GM23338 (cell line): ENCODE results near the gene CHST14. TPM values are rescaled to one million over a fixed set of nuclear protein-coding genes. Genes with fewer than 3 reads are reported as not detected.

Source experiments
- ATAC-seq: fragments of 200-7000 bp; cut with Tn5 transposase; 3 replicates; pipeline ENCODE4 v1.9.1; 2020
- DNase-seq: peaks from one replicate; pipeline ENCODE4 v3.0.0-alpha.2; 2015; ENCODE audit warnings: low spot score
- H2AFZ ChIP-seq: fragments of 200-600 bp; sonication (generic); 2 replicates; pipeline ENCODE4 v1.8.0; 2016; ENCODE audit warnings: antibody characterized with exemption, mild to moderate bottlenecking, moderate library complexity
- H3F3A ChIP-seq: fragments of 200-600 bp; sonication (generic); replicated peaks from 2 replicates; pipeline ENCODE4 v1.8.0; 2017; ENCODE audit warnings: antibody characterized with exemption, mixed run types, low read depth
- H3K27ac ChIP-seq: fragments of 200-600 bp; sonication (generic); 2 replicates; pipeline ENCODE4 v1.6.1; 2016; ENCODE audit warnings: low read depth
- H3K27me3 ChIP-seq: fragments of 200-600 bp; sonication (generic); 2 replicates; pipeline ENCODE4 v1.8.0; 2016; ENCODE audit warnings: mild to moderate bottlenecking, mixed run types, moderate library complexity; ENCODE audit not compliant: insufficient read depth
- H3K36me3 ChIP-seq: fragments of 200-600 bp; sonication (generic); 2 replicates; pipeline ENCODE4 v1.8.0; 2016; ENCODE audit warnings: mild to moderate bottlenecking; ENCODE audit not compliant: insufficient read depth
- H3K4me1 ChIP-seq: fragments of 200-600 bp; sonication (generic); 2 replicates; pipeline ENCODE4 v1.8.0; 2016; ENCODE audit warnings: mild to moderate bottlenecking, moderate library complexity; ENCODE audit not compliant: insufficient read depth
- H3K4me2 ChIP-seq: fragments of 200-600 bp; sonication (generic); 2 replicates; pipeline ENCODE4 v1.7.1; 2017; ENCODE audit warnings: mixed run types
- H3K4me3 ChIP-seq: fragments of 200-600 bp; sonication (generic); 2 replicates; pipeline ENCODE4 v1.6.1; 2016; ENCODE audit warnings: mixed run types
- H3K79me2 ChIP-seq: fragments of 200-600 bp; sonication (generic); replicated peaks from 2 replicates; pipeline ENCODE4 v1.8.0; 2017; ENCODE audit warnings: mild to moderate bottlenecking; ENCODE audit not compliant: insufficient read depth
- H3K9me2 ChIP-seq: fragments of 200-600 bp; sonication (generic); 2 replicates; pipeline ENCODE4 v1.8.0; 2017; ENCODE audit not compliant: insufficient read depth
- H4K20me1 ChIP-seq: fragments of 200-600 bp; sonication (generic); replicated peaks from 2 replicates; pipeline ENCODE4 v1.8.0; 2017; ENCODE audit warnings: mild to moderate bottlenecking; ENCODE audit not compliant: insufficient read depth
- H3K27ac Mint-ChIP-seq: 2 replicates; pipeline ENCODE4 v1.8.0; 2020; ENCODE audit warnings: inconsistent platforms, mild to moderate bottlenecking, moderate library complexity, mixed read lengths
- H3K27me3 Mint-ChIP-seq: 3 replicates; pipeline ENCODE4 v1.8.0; 2022; ENCODE audit warnings: low read depth, mild to moderate bottlenecking, moderate library complexity, mixed read lengths, inconsistent platforms; ENCODE audit not compliant: insufficient read depth, poor library complexity
- H3K36me3 Mint-ChIP-seq: 3 replicates; pipeline ENCODE4 v1.8.0; 2021; ENCODE audit warnings: low read depth, mild to moderate bottlenecking, inconsistent platforms, moderate library complexity, mixed read lengths
- H3K4me1 Mint-ChIP-seq: 3 replicates; pipeline ENCODE4 v1.8.0; 2020; ENCODE audit warnings: mild to moderate bottlenecking, inconsistent platforms, mixed read lengths
- H3K4me3 Mint-ChIP-seq: 3 replicates; pipeline ENCODE4 v1.8.0; 2021; ENCODE audit warnings: moderate library complexity, mild to moderate bottlenecking, inconsistent platforms, mixed read lengths
- H3K9me3 Mint-ChIP-seq: 3 replicates; pipeline ENCODE4 v1.8.0; 2020; ENCODE audit warnings: moderate library complexity, mild to moderate bottlenecking, inconsistent platforms, mixed read lengths
- CREB1 ChIP-seq: fragments of 250-450 bp; sonication (Bioruptor Pico); IDR thresholded peaks from 2 replicates; pipeline ENCODE4 v1.5.0; 2020; ENCODE audit warnings: low read depth, mild to moderate bottlenecking, moderate library complexity
- EZH2 ChIP-seq: fragments of 200-600 bp; sonication (generic); IDR thresholded peaks from one replicate; pipeline ENCODE4 v1.8.0; 2017; ENCODE audit warnings: antibody characterized with exemption, mild to moderate bottlenecking, low read depth; ENCODE audit not compliant: unreplicated experiment
- EZH2phosphoT487 ChIP-seq: fragments of 200-600 bp; sonication (generic); IDR thresholded peaks from one replicate; pipeline ENCODE4 v1.8.1; 2018; ENCODE audit warnings: antibody characterized with exemption; ENCODE audit not compliant: unreplicated experiment
- NANOG ChIP-seq: IDR thresholded peaks from 2 replicates; pipeline ENCODE4 v1.6.1; 2016; ENCODE audit warnings: antibody characterized with exemption, borderline replicate concordance
- ZNF114 ChIP-seq: fragments of 250-450 bp; sonication (Bioruptor Pico); IDR thresholded peaks from 2 replicates; pipeline ENCODE4 v1.5.0; 2020; ENCODE audit warnings: mild to moderate bottlenecking, moderate library complexity
- ZNF331 ChIP-seq: fragments of 250-450 bp; sonication (Bioruptor Pico); IDR thresholded peaks from 2 replicates; pipeline ENCODE4 v1.5.0; 2020; ENCODE audit warnings: low read depth, mild to moderate bottlenecking, moderate library complexity
- polyA plus RNA-seq: library from polyadenylated mRNA; unstranded; fragments of >200 nt; fragmentation: Nextera tagmentation; extraction: Ambion mirVana; gene quantifications from 2 replicates; pipeline ENCODE4 v1.2.1, GENCODE V29; 2016
- total RNA-seq: library from RNA; depleted of rRNA; stranded (reverse); fragments of >200 nt; shearing (Covaris generic); gene quantifications from 2 replicates; pipeline ENCODE4 v1.2.3, GENCODE V29; 2014
- TF ChIP-seq, protein P1 (sequence below): fragments of 250-450 bp; sonication (Bioruptor Pico); IDR thresholded peaks from 2 replicates; pipeline ENCODE4 v1.5.0; 2020; ENCODE audit warnings: mild to moderate bottlenecking, moderate library complexity
- TF ChIP-seq, protein P2 (sequence below), 2 experiments: fragments of 200-600 bp in 1 of 2; sonication (generic) in 1 of 2; conservative IDR thresholded peaks; 2 replicates each; pipeline versions ENCODE4 v1.5.1 to v1.6.1; 2016 to 2017; ENCODE audit warnings: antibody characterized with exemption in 2 of 2, low read depth in 2 of 2, mild to moderate bottlenecking in 2 of 2, moderate library complexity in 1 of 2
- TF ChIP-seq, protein P3 (sequence below): IDR thresholded peaks from one replicate; pipeline ENCODE4 v1.6.1; 2018; ENCODE audit warnings: antibody characterized with exemption; ENCODE audit not compliant: unreplicated experiment
- TF ChIP-seq, protein P4 (sequence below): IDR thresholded peaks from 2 replicates; pipeline ENCODE4 v1.6.1; 2016; ENCODE audit warnings: antibody characterized with exemption

The CHST14 gene
- total and polyA plus RNA-seq, 2 experiments from 2014 or later, result 8.4 to 15.6 TPM

DNA sequence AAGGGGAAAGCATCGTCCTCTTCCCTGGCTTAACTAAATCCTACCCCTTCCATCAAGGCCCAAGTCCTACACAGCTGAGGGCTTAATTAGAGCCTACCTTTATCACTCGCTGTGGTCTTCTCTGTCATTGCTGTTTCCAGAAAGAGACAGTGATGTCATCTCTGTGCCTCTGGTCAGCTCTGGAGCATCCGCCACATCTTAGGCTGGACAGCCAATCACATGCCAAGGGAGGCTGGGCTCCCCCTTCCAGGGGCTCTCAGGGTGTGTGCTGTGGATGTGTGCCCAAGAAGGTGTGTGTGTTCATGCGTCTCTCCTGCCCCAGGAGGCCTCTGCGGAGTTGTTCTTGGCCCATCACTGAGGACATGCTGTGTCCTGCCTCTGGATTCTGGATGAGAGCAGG lies 42.8 kb downstream of the CHST14 start:
- Histone ChIP-seq H2AFZ (no peak overlapping the region; the same call in 1 of the 2 replicates), H3K4me1 (0 out of 2 replicates have a peak, but pooled peaks cover 8% of the 10 kb centered on the region), H3K4me3 (no peak overlapping the region), H4K20me1 (no peaks in the 10 kb centered on the region), H3K36me3 (no peaks in the 10 kb centered on the region), H3F3A (peaks cover 5% of the 10 kb centered on the region), H3K9me2 (no peaks in the 10 kb centered on the region), H3K4me2 (no peak overlapping the region), H3K27ac (no peak overlapping the region), H3K79me2 (no peaks in the 10 kb centered on the region), H3K27me3 (peaks cover 34% of the 10 kb centered on the region)
- Mint-ChIP-seq H3K27ac (no peak overlapping the region), H3K36me3 (no peaks in the 10 kb centered on the region; the same call in 2 of the 3 replicates), H3K4me3 (no peak overlapping the region), H3K4me1 (peaks cover 14% of the 10 kb centered on the region), H3K9me3 (no peaks in the 10 kb centered on the region; the same call in 2 of the 3 replicates), H3K27me3 (peaks cover 26% of the 10 kb centered on the region)
- TF ChIP-seq, protein P1, sequence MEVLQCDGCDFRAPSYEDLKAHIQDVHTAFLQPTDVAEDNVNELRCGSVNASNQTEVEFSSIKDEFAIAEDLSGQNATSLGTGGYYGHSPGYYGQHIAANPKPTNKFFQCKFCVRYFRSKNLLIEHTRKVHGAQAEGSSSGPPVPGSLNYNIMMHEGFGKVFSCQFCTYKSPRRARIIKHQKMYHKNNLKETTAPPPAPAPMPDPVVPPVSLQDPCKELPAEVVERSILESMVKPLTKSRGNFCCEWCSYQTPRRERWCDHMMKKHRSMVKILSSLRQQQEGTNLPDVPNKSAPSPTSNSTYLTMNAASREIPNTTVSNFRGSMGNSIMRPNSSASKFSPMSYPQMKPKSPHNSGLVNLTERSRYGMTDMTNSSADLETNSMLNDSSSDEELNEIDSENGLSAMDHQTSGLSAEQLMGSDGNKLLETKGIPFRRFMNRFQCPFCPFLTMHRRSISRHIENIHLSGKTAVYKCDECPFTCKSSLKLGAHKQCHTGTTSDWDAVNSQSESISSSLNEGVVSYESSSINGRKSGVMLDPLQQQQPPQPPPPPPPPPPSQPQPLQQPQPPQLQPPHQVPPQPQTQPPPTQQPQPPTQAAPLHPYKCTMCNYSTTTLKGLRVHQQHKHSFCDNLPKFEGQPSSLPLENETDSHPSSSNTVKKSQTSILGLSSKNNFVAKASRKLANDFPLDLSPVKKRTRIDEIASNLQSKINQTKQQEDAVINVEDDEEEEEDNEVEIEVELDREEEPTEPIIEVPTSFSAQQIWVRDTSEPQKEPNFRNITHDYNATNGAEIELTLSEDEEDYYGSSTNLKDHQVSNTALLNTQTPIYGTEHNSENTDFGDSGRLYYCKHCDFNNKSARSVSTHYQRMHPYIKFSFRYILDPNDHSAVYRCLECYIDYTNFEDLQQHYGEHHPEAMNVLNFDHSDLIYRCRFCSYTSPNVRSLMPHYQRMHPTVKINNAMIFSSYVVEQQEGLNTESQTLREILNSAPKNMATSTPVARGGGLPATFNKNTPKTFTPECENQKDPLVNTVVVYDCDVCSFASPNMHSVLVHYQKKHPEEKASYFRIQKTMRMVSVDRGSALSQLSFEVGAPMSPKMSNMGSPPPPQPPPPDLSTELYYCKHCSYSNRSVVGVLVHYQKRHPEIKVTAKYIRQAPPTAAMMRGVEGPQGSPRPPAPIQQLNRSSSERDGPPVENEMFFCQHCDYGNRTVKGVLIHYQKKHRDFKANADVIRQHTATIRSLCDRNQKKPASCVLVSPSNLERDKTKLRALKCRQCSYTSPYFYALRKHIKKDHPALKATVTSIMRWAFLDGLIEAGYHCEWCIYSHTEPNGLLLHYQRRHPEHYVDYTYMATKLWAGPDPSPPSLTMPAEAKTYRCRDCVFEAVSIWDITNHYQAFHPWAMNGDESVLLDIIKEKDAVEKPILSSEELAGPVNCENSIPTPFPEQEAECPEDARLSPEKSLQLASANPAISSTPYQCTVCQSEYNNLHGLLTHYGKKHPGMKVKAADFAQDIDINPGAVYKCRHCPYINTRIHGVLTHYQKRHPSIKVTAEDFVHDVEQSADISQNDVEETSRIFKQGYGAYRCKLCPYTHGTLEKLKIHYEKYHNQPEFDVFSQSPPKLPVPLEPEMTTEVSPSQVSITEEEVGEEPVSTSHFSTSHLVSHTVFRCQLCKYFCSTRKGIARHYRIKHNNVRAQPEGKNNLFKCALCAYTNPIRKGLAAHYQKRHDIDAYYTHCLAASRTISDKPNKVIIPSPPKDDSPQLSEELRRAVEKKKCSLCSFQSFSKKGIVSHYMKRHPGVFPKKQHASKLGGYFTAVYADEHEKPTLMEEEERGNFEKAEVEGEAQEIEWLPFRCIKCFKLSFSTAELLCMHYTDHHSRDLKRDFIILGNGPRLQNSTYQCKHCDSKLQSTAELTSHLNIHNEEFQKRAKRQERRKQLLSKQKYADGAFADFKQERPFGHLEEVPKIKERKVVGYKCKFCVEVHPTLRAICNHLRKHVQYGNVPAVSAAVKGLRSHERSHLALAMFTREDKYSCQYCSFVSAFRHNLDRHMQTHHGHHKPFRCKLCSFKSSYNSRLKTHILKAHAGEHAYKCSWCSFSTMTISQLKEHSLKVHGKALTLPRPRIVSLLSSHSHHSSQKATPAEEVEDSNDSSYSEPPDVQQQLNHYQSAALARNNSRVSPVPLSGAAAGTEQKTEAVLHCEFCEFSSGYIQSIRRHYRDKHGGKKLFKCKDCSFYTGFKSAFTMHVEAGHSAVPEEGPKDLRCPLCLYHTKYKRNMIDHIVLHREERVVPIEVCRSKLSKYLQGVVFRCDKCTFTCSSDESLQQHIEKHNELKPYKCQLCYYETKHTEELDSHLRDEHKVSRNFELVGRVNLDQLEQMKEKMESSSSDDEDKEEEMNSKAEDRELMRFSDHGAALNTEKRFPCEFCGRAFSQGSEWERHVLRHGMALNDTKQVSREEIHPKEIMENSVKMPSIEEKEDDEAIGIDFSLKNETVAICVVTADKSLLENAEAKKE (CRISPR knock-in tag), result no peak
- TF ChIP-seq, protein P2, sequence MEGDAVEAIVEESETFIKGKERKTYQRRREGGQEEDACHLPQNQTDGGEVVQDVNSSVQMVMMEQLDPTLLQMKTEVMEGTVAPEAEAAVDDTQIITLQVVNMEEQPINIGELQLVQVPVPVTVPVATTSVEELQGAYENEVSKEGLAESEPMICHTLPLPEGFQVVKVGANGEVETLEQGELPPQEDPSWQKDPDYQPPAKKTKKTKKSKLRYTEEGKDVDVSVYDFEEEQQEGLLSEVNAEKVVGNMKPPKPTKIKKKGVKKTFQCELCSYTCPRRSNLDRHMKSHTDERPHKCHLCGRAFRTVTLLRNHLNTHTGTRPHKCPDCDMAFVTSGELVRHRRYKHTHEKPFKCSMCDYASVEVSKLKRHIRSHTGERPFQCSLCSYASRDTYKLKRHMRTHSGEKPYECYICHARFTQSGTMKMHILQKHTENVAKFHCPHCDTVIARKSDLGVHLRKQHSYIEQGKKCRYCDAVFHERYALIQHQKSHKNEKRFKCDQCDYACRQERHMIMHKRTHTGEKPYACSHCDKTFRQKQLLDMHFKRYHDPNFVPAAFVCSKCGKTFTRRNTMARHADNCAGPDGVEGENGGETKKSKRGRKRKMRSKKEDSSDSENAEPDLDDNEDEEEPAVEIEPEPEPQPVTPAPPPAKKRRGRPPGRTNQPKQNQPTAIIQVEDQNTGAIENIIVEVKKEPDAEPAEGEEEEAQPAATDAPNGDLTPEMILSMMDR (conservative IDR thresholded peaks at IDR 0.05; ENCODE audit: low read depth in 2 of 2), result no peak
- no peak for TF ChIP-seq ZNF331 (CRISPR knock-in tag)
- TF ChIP-seq CREB1 (CRISPR knock-in tag), result no peak
- TF ChIP-seq, protein P3, sequence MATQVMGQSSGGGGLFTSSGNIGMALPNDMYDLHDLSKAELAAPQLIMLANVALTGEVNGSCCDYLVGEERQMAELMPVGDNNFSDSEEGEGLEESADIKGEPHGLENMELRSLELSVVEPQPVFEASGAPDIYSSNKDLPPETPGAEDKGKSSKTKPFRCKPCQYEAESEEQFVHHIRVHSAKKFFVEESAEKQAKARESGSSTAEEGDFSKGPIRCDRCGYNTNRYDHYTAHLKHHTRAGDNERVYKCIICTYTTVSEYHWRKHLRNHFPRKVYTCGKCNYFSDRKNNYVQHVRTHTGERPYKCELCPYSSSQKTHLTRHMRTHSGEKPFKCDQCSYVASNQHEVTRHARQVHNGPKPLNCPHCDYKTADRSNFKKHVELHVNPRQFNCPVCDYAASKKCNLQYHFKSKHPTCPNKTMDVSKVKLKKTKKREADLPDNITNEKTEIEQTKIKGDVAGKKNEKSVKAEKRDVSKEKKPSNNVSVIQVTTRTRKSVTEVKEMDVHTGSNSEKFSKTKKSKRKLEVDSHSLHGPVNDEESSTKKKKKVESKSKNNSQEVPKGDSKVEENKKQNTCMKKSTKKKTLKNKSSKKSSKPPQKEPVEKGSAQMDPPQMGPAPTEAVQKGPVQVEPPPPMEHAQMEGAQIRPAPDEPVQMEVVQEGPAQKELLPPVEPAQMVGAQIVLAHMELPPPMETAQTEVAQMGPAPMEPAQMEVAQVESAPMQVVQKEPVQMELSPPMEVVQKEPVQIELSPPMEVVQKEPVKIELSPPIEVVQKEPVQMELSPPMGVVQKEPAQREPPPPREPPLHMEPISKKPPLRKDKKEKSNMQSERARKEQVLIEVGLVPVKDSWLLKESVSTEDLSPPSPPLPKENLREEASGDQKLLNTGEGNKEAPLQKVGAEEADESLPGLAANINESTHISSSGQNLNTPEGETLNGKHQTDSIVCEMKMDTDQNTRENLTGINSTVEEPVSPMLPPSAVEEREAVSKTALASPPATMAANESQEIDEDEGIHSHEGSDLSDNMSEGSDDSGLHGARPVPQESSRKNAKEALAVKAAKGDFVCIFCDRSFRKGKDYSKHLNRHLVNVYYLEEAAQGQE, result no peak
- TF ChIP-seq EZH2phosphoT487, result no peak
- TF ChIP-seq ZNF114 (CRISPR knock-in tag), result no peak
- TF ChIP-seq NANOG, result no peak
- TF ChIP-seq, protein P4, sequence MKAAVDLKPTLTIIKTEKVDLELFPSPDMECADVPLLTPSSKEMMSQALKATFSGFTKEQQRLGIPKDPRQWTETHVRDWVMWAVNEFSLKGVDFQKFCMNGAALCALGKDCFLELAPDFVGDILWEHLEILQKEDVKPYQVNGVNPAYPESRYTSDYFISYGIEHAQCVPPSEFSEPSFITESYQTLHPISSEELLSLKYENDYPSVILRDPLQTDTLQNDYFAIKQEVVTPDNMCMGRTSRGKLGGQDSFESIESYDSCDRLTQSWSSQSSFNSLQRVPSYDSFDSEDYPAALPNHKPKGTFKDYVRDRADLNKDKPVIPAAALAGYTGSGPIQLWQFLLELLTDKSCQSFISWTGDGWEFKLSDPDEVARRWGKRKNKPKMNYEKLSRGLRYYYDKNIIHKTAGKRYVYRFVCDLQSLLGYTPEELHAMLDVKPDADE, result no peak
- TF ChIP-seq EZH2, result no peak
- DNase-seq (no peak), ATAC-seq (no peak)
